Measurements from ENCODE around the gene CDH13.

CDH13 gene

DNA sequence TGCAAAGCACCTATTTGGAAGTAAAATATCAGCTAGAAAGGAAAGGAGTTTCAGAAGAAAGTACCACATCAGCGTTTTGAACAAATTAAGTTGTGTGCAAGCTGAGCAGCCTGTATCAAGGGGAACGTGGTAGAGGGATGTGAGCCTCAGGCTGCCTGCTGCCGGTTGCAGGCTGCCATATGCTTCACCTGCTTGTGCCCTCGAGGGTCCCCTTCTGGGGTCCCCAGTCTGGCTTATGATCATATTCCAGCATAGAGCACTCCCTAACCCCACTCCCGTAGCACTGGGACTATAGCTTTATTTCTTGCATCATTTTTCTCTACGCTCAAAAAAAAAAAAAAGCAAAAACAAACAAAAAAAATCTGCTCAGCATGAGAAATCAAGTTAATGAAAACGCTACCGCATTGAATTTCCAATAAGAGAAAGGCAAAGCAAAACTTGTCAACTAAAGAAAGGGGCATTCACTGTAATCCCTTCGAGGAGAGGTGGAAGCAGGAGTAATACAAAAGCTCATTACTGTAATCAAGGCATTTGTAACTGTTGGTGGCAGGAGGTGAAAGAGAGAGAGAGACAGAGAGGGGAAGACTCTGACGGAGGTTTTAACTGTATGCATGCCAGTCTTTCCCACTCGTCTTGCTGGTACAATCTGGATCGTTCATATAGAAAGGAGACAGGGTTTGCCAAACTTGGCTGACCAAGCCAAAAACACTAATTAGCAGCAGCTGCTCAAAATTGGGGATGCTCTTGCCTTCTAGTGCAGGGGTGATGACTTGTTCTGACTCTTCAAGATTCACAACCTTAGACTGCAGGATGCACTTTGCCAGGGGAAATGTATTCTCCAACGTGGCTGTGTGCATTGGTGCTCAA, 922.8 kb downstream of the CDH13 start:
- Histone ChIP-seq H3K4me3 (ENCODE audit: low read depth in 1 of 2, low read length in 2 of 2) (no peak overlapping the region), H3K27me3 (ENCODE audit: insufficient read depth, low read length, poor library complexity) (no peaks in the 10 kb centered on the region)

DNA sequence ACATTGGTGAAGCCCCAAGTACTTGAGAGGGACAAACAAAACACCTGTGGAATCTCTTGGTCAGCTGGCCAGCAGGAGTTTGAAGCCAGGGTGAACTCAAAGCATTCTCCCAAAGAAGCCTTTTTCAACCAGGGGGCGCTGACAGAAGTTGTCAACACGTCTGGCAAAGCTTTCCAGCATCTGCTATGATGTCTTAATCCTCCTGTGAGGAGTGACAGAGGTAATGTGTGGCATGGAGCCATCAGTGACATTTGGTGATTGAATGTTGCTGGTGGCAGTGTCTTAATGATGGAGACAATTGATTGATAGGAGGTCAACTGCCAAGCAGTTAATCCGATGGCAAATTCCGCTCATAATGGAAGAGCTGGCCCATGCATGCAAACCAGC, 923.4 kb downstream of the CDH13 start:
- DNase-seq: no peak
- no peak overlapping the region for H3K9ac ChIP-seq (ENCODE audit: low read depth, low read length)
- H3K4me3 ChIP-seq (ENCODE audit: low read depth in 1 of 2, low read length in 2 of 2): no peak overlapping the region
- H4K20me1 ChIP-seq (ENCODE audit: insufficient read depth, low read length): no peaks in the 10 kb centered on the region
- no peaks in the 10 kb centered on the region for H3K36me3 ChIP-seq (ENCODE audit: insufficient read depth, low read length)
- ATAC-seq (ENCODE audit: insufficient read depth, low read depth): no peak
- H3K27me3 ChIP-seq (ENCODE audit: insufficient read depth, low read length, poor library complexity): peaks cover 3% of the 10 kb centered on the region
- no peaks in the 10 kb centered on the region for H3K4me1 ChIP-seq (ENCODE audit: insufficient read depth, low read length)
- TF ChIP-seq EZH2 (IDR thresholded peaks at IDR 0.05; ENCODE audit: borderline replicate concordance, low read depth, low read length, severe bottlenecking): no peak
- TF ChIP-seq, protein P1, sequence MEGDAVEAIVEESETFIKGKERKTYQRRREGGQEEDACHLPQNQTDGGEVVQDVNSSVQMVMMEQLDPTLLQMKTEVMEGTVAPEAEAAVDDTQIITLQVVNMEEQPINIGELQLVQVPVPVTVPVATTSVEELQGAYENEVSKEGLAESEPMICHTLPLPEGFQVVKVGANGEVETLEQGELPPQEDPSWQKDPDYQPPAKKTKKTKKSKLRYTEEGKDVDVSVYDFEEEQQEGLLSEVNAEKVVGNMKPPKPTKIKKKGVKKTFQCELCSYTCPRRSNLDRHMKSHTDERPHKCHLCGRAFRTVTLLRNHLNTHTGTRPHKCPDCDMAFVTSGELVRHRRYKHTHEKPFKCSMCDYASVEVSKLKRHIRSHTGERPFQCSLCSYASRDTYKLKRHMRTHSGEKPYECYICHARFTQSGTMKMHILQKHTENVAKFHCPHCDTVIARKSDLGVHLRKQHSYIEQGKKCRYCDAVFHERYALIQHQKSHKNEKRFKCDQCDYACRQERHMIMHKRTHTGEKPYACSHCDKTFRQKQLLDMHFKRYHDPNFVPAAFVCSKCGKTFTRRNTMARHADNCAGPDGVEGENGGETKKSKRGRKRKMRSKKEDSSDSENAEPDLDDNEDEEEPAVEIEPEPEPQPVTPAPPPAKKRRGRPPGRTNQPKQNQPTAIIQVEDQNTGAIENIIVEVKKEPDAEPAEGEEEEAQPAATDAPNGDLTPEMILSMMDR (IDR thresholded peaks at IDR 0.05; ENCODE audit: borderline replicate concordance, extremely low read depth, low read length, poor library complexity, severe bottlenecking): no peak
- H2AFZ ChIP-seq (ENCODE audit: low read depth, low read length): no peak overlapping the region
- H3K79me2 ChIP-seq (ENCODE audit: insufficient read depth, low read length): no peaks in the 10 kb centered on the region
- no peak overlapping the region for H3K4me2 ChIP-seq (ENCODE audit: insufficient read depth, low read length)
- H3K27ac ChIP-seq (ENCODE audit: low read length): no peak overlapping the region
- H3K9me3 ChIP-seq (ENCODE audit: insufficient read depth, low read length, severe bottlenecking): no peaks in the 10 kb centered on the region

More for the DNA sequence above, 922.8 kb downstream of the CDH13 start:
- no peak overlapping the region for H3K27ac ChIP-seq (ENCODE audit: low read length)
- no peak overlapping the region for H2AFZ ChIP-seq (ENCODE audit: low read depth, low read length)
- TF ChIP-seq, protein P1 (IDR thresholded peaks at IDR 0.05; ENCODE audit: borderline replicate concordance, extremely low read depth, low read length, poor library complexity, severe bottlenecking): no peak
- no peak for TF ChIP-seq EZH2 (IDR thresholded peaks at IDR 0.05; ENCODE audit: borderline replicate concordance, low read depth, low read length, severe bottlenecking)
- no peaks in the 10 kb centered on the region for H3K36me3 ChIP-seq (ENCODE audit: insufficient read depth, low read length)
- no peak overlapping the region for H3K9ac ChIP-seq (ENCODE audit: low read depth, low read length)
- H4K20me1 ChIP-seq (ENCODE audit: insufficient read depth, low read length): no peaks in the 10 kb centered on the region
- H3K4me2 ChIP-seq (ENCODE audit: insufficient read depth, low read length): no peak overlapping the region
- H3K9me3 ChIP-seq (ENCODE audit: insufficient read depth, low read length, severe bottlenecking): no peaks in the 10 kb centered on the region
- no peaks in the 10 kb centered on the region for H3K4me1 ChIP-seq (ENCODE audit: insufficient read depth, low read length)
- no peak for ATAC-seq (ENCODE audit: insufficient read depth, low read depth)
- H3K79me2 ChIP-seq (ENCODE audit: insufficient read depth, low read length): no peaks in the 10 kb centered on the region
- no peak for DNase-seq

DNA sequence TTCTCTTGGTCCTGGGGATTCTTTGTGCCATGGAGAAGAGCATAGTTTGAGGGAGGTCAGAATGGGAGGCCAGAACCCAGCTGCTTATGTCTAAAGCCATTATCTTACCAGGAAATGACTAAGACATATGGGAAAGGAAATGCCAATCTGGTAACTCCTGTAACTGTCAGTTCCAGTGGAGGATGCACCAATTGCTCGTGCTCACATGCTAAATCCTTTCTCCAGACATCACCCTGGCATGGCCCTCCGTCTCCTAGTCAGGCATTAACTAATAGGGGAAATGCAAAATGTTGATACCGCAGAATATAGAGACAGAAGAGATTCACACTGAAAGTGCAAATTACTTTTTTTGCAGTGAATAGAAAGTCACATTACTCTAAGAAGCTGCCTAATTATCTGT, 925.5 kb downstream of the CDH13 start:
- no peaks in the 10 kb centered on the region for H3K9me3 ChIP-seq (ENCODE audit: insufficient read depth, low read length, severe bottlenecking)
- H3K4me2 ChIP-seq (ENCODE audit: insufficient read depth, low read length): no peak overlapping the region
- TF ChIP-seq, protein P1 (IDR thresholded peaks at IDR 0.05; ENCODE audit: borderline replicate concordance, extremely low read depth, low read length, poor library complexity, severe bottlenecking): no peak
- TF ChIP-seq EZH2 (IDR thresholded peaks at IDR 0.05; ENCODE audit: borderline replicate concordance, low read depth, low read length, severe bottlenecking): no peak

More for the DNA sequence above, 925.5 kb downstream of the CDH13 start:
- no peaks in the 10 kb centered on the region for H4K20me1 ChIP-seq (ENCODE audit: insufficient read depth, low read length)
- H3K36me3 ChIP-seq (ENCODE audit: insufficient read depth, low read length): no peaks in the 10 kb centered on the region
- no peak for ATAC-seq (ENCODE audit: insufficient read depth, low read depth)
- H3K4me3 ChIP-seq (ENCODE audit: low read depth in 1 of 2, low read length in 2 of 2): no peak overlapping the region
- H3K27ac ChIP-seq (ENCODE audit: low read length): no peak overlapping the region
- no peak overlapping the region for H3K9ac ChIP-seq (ENCODE audit: low read depth, low read length)
- H3K79me2 ChIP-seq (ENCODE audit: insufficient read depth, low read length): no peaks in the 10 kb centered on the region
- no peaks in the 10 kb centered on the region for H3K4me1 ChIP-seq (ENCODE audit: insufficient read depth, low read length)
- H3K27me3 ChIP-seq (ENCODE audit: insufficient read depth, low read length, poor library complexity): peaks cover 3% of the 10 kb centered on the region
- DNase-seq: no peak
- no peak overlapping the region for H2AFZ ChIP-seq (ENCODE audit: low read depth, low read length)
